GM23338 (cell line): ENCODE results near the gene SESN2. TPM values are rescaled to one million over a fixed set of nuclear protein-coding genes. Genes with fewer than 3 reads are reported as not detected.

Experiments
- ATAC-seq: fragments of 200-7000 bp; cut with Tn5 transposase; 3 replicates; pipeline ENCODE4 v1.9.1; 2020
- DNase-seq: peaks from one replicate; pipeline ENCODE4 v3.0.0-alpha.2; 2015; ENCODE audit warnings: low spot score
- H2AFZ ChIP-seq: fragments of 200-600 bp; sonication (generic); 2 replicates; pipeline ENCODE4 v1.8.0; 2016; ENCODE audit warnings: antibody characterized with exemption, mild to moderate bottlenecking, moderate library complexity
- H3F3A ChIP-seq: fragments of 200-600 bp; sonication (generic); replicated peaks from 2 replicates; pipeline ENCODE4 v1.8.0; 2017; ENCODE audit warnings: antibody characterized with exemption, mixed run types, low read depth
- H3K27ac ChIP-seq: fragments of 200-600 bp; sonication (generic); 2 replicates; pipeline ENCODE4 v1.6.1; 2016; ENCODE audit warnings: low read depth
- H3K27me3 ChIP-seq: fragments of 200-600 bp; sonication (generic); 2 replicates; pipeline ENCODE4 v1.8.0; 2016; ENCODE audit warnings: mild to moderate bottlenecking, mixed run types, moderate library complexity; ENCODE audit not compliant: insufficient read depth
- H3K36me3 ChIP-seq: fragments of 200-600 bp; sonication (generic); 2 replicates; pipeline ENCODE4 v1.8.0; 2016; ENCODE audit warnings: mild to moderate bottlenecking; ENCODE audit not compliant: insufficient read depth
- H3K4me1 ChIP-seq: fragments of 200-600 bp; sonication (generic); 2 replicates; pipeline ENCODE4 v1.8.0; 2016; ENCODE audit warnings: mild to moderate bottlenecking, moderate library complexity; ENCODE audit not compliant: insufficient read depth
- H3K4me2 ChIP-seq: fragments of 200-600 bp; sonication (generic); 2 replicates; pipeline ENCODE4 v1.7.1; 2017; ENCODE audit warnings: mixed run types
- H3K4me3 ChIP-seq: fragments of 200-600 bp; sonication (generic); 2 replicates; pipeline ENCODE4 v1.6.1; 2016; ENCODE audit warnings: mixed run types
- H3K79me2 ChIP-seq: fragments of 200-600 bp; sonication (generic); replicated peaks from 2 replicates; pipeline ENCODE4 v1.8.0; 2017; ENCODE audit warnings: mild to moderate bottlenecking; ENCODE audit not compliant: insufficient read depth
- H3K9me2 ChIP-seq: fragments of 200-600 bp; sonication (generic); 2 replicates; pipeline ENCODE4 v1.8.0; 2017; ENCODE audit not compliant: insufficient read depth
- H4K20me1 ChIP-seq: fragments of 200-600 bp; sonication (generic); replicated peaks from 2 replicates; pipeline ENCODE4 v1.8.0; 2017; ENCODE audit warnings: mild to moderate bottlenecking; ENCODE audit not compliant: insufficient read depth
- H3K27ac Mint-ChIP-seq: 2 replicates; pipeline ENCODE4 v1.8.0; 2020; ENCODE audit warnings: inconsistent platforms, mild to moderate bottlenecking, moderate library complexity, mixed read lengths
- H3K27me3 Mint-ChIP-seq: 3 replicates; pipeline ENCODE4 v1.8.0; 2022; ENCODE audit warnings: low read depth, mild to moderate bottlenecking, moderate library complexity, mixed read lengths, inconsistent platforms; ENCODE audit not compliant: insufficient read depth, poor library complexity
- H3K36me3 Mint-ChIP-seq: 3 replicates; pipeline ENCODE4 v1.8.0; 2021; ENCODE audit warnings: low read depth, mild to moderate bottlenecking, inconsistent platforms, moderate library complexity, mixed read lengths
- H3K4me1 Mint-ChIP-seq: 3 replicates; pipeline ENCODE4 v1.8.0; 2020; ENCODE audit warnings: mild to moderate bottlenecking, inconsistent platforms, mixed read lengths
- H3K4me3 Mint-ChIP-seq: 3 replicates; pipeline ENCODE4 v1.8.0; 2021; ENCODE audit warnings: moderate library complexity, mild to moderate bottlenecking, inconsistent platforms, mixed read lengths
- H3K9me3 Mint-ChIP-seq: 3 replicates; pipeline ENCODE4 v1.8.0; 2020; ENCODE audit warnings: moderate library complexity, mild to moderate bottlenecking, inconsistent platforms, mixed read lengths
- CREB1 ChIP-seq: fragments of 250-450 bp; sonication (Bioruptor Pico); IDR thresholded peaks from 2 replicates; pipeline ENCODE4 v1.5.0; 2020; ENCODE audit warnings: low read depth, mild to moderate bottlenecking, moderate library complexity
- CTCF ChIP-seq, 2 experiments: fragments of 200-600 bp in 1 of 2; sonication (generic) in 1 of 2; conservative IDR thresholded peaks; 2 replicates each; pipeline versions ENCODE4 v1.5.1 to v1.6.1; 2016 to 2017; ENCODE audit warnings: antibody characterized with exemption in 2 of 2, low read depth in 2 of 2, mild to moderate bottlenecking in 2 of 2, moderate library complexity in 1 of 2
- EZH2 ChIP-seq: fragments of 200-600 bp; sonication (generic); IDR thresholded peaks from one replicate; pipeline ENCODE4 v1.8.0; 2017; ENCODE audit warnings: antibody characterized with exemption, mild to moderate bottlenecking, low read depth; ENCODE audit not compliant: unreplicated experiment
- EZH2phosphoT487 ChIP-seq: fragments of 200-600 bp; sonication (generic); IDR thresholded peaks from one replicate; pipeline ENCODE4 v1.8.1; 2018; ENCODE audit warnings: antibody characterized with exemption; ENCODE audit not compliant: unreplicated experiment
- JUNB ChIP-seq: IDR thresholded peaks from one replicate; pipeline ENCODE4 v1.6.1; 2016; ENCODE audit warnings: antibody characterized with exemption; ENCODE audit not compliant: unreplicated experiment
- NANOG ChIP-seq: IDR thresholded peaks from 2 replicates; pipeline ENCODE4 v1.6.1; 2016; ENCODE audit warnings: antibody characterized with exemption, borderline replicate concordance
- POLR2AphosphoS5 ChIP-seq: IDR thresholded peaks from 2 replicates; pipeline ENCODE4 v1.6.1; 2016; ENCODE audit warnings: antibody characterized with exemption, low read depth
- REST ChIP-seq: IDR thresholded peaks from one replicate; pipeline ENCODE4 v1.6.1; 2018; ENCODE audit warnings: antibody characterized with exemption; ENCODE audit not compliant: unreplicated experiment
- ZNF114 ChIP-seq: fragments of 250-450 bp; sonication (Bioruptor Pico); IDR thresholded peaks from 2 replicates; pipeline ENCODE4 v1.5.0; 2020; ENCODE audit warnings: mild to moderate bottlenecking, moderate library complexity
- ZNF331 ChIP-seq: fragments of 250-450 bp; sonication (Bioruptor Pico); IDR thresholded peaks from 2 replicates; pipeline ENCODE4 v1.5.0; 2020; ENCODE audit warnings: low read depth, mild to moderate bottlenecking, moderate library complexity
- ZNF462 ChIP-seq: fragments of 250-450 bp; sonication (Bioruptor Pico); IDR thresholded peaks from 2 replicates; pipeline ENCODE4 v1.5.0; 2020; ENCODE audit warnings: mild to moderate bottlenecking, moderate library complexity
- polyA plus RNA-seq: library from polyadenylated mRNA; unstranded; fragments of >200 nt; fragmentation: Nextera tagmentation; extraction: Ambion mirVana; gene quantifications from 2 replicates; pipeline ENCODE4 v1.2.1, GENCODE V29; 2016
- total RNA-seq: library from RNA; depleted of rRNA; stranded (reverse); fragments of >200 nt; shearing (Covaris generic); gene quantifications from 2 replicates; pipeline ENCODE4 v1.2.3, GENCODE V29; 2014

Gene SESN2
- total and polyA plus RNA-seq, 2 experiments from 2014 or later, result 22.8 to 52.1 TPM

GRCh38 chr1:28278763-28279162, 19.4 kb downstream of the SESN2 start (continued):
- TF ChIP-seq REST, result no peak

GRCh38 chr1:28279721-28280120, 20.4 kb downstream of the SESN2 start:
- ATAC-seq (no peak), DNase-seq (no peak)
- Histone ChIP-seq H3K4me1 (no peaks in the 10 kb centered on the region; the same call in 1 of the 2 replicates), H3K4me2 (no peak overlapping the region), H2AFZ (no peak overlapping the region), H3K79me2 (no peaks in the 10 kb centered on the region), H3F3A (no peaks in the 10 kb centered on the region), H3K4me3 (no peak overlapping the region), H4K20me1 (peaks cover 11% of the 10 kb centered on the region; the same call in 1 of the 2 replicates), H3K27ac (no peak overlapping the region), H3K36me3 (peaks cover 48% of the 10 kb centered on the region), H3K27me3 (no peaks in the 10 kb centered on the region), H3K9me2 (no peaks in the 10 kb centered on the region)
- Mint-ChIP-seq H3K27me3 (peaks cover 6% of the 10 kb centered on the region), H3K36me3 (peaks cover 82% of the 10 kb centered on the region), H3K4me3 (no peak overlapping the region), H3K4me1 (no peaks in the 10 kb centered on the region), H3K9me3 (no peaks in the 10 kb centered on the region), H3K27ac (no peak overlapping the region)
- TF ChIP-seq EZH2 (no peak), POLR2AphosphoS5 (no peak), ZNF331 (CRISPR knock-in tag) (no peak), JUNB (no peak), CTCF (conservative IDR thresholded peaks at IDR 0.05; ENCODE audit: low read depth in 2 of 2) (no peak), CREB1 (no peak), NANOG (no peak), ZNF462 (CRISPR knock-in tag) (no peak), ZNF114 (no peak), EZH2phosphoT487 (no peak)
